HG03378 (cell line): ENCODE data around the gene KCNA2.

Experiments used
- ATAC-seq: cut with Tn5 transposase; IDR thresholded peaks from one replicate; pipeline ENCODE4 v1.9.1; 2021; ENCODE audit warnings: mild to moderate bottlenecking, moderate library complexity; ENCODE audit not compliant: unreplicated experiment

KCNA2 gene

DNA sequence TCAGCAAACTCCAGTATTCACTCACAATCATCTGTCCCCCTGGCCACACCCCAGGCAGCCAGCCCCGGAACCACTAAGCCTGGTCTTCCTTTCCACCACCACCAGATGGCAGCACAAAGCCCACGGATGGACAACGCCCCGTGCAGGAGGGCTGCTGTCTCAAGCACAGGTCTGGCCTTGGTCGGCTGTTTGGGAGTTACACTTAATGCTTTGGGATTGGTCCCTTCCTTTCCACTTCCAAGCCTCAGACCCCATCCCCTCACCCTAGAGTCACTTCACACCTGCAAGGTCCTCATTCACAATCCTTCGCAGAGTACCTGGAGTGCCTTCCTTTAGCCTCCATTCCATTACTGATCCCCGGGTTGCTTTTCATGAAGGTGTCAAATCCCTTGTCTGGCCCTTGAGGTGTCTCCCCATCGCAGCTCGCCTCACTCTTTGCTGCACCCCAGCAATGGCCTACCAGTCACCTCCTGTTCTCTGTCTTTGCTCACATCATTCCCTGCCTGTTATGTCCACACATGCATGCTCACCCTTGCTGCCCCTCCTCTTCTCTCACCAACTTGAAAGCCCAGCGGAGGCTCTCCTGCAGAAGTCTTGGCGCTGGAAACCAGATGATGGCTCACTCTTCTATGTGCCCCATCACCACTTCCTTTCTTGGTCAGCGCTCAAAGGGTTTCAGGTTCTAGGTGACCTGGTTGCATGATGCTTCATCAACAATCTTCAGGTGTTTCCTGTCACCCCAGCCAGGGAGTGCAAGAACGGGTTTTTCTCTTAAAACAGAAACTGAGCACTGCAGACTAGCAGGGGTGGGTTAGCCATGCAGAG lies 24.9 kb upstream of the KCNA2 start:
- ATAC-seq, result peak; percentile 40

DNA sequence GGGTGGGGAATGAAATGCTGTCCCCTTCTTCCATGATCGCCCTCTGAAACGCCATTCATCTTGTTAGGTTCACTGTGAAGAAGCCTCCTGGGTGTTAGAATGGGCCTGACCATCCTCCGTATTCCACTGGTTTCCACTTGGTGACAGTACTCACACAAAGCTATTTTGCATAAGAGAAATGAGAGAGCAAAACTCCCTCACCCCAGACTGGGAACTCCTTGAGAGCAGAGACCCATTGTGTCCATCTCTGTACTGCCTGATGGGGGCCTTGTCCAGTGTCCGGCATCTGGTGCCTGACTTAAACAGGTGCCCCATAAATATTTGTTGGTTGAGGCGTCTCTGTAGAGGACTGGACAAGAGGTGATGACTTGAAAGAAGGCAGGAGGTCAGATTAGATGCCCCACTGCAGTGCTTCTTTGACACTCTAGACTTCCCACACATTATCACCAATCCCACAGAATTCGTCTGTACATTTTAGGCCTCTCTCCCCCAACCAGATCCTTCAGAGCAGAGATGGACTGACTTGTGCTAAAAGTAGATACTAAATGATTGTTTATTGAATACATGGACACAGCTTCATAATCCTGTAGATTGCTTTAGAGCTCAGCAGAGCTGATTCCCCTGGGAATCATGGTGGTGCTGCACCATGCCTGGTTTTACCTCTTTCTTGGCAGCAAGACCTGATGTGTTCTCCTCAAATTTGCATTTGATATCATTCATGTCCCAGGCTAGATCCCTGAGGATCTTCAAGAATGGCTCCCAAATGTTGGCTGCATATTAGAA lies 22.4 kb upstream of the KCNA2 start:
- no peak for ATAC-seq

DNA sequence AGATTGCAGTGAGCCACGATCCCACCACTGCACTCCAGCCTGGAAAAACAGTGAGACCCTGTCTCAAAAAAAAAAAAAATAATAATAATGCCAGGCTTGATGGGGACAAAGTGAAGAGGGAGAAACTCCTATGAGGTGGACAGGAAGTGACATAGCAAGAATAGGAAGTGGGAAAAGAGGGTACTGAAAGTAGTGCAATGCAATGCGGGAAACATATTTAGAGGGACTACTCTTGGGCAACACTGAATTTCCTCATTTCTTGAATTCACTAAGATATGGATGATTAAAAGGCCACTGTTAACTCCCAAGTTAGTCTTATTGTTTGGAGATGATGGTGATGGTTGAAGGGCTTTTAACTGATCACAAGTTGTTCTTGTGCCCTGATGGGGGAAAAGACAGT lies 21.6 kb upstream of the KCNA2 start:
- no peak for ATAC-seq

DNA sequence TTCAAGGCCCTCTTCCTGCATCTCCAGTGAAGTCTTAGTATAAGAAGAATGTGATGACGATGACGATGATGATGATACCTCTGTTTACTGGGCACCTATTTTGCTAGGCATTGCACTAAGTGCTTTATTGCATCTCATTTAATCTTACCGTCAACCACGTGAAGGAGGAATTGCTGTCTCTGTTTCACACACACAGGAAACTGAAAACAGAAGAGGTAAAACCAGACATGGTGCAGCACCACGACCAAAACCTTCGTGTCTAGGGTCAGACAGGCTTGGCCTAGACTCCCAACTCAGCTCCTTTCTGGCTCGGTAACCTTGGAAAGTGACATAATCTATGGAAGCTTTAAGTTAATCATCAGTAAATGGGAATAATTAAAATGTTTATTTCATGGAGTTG lies 20.7 kb upstream of the KCNA2 start:
- no peak for ATAC-seq

DNA sequence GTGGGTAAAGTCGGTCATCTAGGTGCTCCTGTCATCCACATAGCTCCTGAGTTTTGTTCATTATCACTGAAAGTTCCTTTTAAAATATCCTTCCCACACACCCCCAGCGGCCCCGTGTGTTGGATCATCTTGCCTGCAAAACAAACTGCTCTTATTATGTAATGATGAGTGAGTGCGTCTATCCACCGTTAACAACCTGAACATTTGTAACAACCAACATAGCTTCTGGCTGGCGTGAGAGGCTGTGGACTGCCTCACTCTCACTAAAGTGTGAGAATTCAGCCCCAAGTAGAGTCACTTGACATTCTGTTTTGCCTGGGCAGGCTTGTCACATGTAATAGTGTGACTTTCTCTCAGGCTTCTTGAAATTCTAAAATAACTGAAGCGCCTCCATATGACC lies 14.5 kb upstream of the KCNA2 start:
- ATAC-seq, result no peak

DNA sequence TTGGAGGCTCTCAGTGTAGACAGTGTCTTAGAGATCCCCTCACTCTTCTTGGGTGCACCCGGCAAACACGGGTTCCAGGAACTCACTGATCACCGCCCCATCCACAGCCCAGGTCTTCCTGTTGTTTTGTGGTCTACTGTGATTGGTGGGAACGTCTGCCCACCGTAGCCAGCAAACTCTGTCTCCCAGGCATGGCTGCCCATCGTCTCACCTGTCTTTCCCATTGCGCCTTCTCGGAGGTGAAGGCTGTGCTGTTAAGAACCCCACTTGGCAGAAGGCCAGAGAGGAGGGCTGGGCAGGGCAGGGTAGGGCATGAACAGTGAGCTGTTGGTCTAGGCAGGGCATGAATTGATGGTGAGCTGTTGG lies 14.1 kb upstream of the KCNA2 start:
- ATAC-seq, result no peak

DNA sequence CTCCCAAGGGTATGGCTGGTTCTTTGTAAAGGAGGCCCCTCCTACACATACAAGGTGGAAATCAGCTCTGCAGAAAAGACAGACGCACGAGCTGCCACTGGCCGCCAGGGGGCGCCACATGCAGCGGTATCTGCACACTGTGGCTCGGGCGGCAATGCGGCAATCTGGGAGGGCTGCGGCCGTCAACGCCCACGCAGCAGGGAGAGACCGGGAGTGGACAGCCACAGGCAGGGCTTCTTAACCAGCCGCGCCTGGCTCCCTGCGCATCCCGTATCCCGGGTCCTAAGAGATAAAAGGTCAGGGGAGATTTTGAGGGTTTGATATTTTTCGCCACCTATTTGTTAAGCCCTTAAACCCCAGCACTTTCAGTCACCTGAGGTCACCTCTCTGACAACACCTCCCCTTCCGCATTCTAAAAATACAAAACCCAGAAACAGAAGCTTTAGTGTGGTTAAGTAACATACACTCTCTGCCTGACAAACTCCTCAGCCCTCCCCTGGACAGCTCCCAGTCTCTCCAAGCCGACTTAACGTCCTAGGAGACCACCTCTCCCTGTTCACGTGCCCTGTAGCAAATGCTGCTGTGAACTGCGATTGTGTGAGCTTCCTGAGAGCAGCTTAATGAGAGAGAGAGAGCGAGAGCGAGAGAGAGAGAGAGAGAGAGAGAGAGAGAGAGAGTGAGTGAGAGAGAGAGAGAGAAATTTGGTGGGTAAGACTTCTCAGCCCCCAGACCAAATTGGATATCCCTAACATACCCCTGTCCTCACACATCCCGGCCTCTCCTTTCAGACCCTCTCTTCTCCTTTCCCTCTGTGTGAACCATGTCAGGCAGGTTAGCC lies 13.5 kb upstream of the KCNA2 start:
- ATAC-seq, result peak; percentile 68

DNA sequence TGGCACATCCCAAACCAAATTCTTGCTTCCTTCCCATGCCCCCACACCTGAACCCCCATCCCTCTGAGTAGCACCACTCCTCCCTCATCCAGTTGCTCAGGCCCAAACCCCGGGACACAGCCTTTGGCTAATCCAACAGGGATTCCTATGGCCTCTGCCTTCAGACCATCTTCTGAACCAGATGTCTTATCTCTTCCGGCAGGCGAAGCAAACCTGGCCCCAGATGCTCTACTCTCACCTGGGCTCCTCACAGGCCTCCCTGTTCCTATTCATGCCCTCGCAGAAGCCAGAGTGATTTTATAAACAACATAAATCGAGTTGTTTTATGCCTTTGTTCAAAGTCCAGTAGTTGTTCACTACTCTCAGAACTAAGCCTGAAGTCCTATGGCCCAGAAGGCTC lies 12.5 kb upstream of the KCNA2 start:
- ATAC-seq, result no peak

DNA sequence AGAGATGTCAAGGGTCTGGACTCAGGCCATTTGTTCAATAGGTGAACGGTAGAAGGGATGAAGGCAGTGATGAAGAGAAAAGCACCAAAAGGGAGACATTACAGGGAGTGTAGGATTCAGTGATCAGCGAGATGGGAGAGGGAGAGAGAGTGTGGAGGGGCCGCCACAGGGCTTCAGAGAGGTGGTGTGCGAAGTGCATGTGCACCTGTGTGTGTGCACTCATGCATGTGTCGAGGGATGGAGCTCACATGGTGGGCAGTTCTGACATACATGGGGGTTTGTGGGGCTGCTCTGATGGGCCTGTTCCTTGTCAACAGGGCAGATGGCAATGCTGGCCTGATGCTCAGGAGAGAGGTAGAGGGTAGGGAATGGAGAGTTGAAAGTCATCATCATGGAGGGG lies 11.4 kb upstream of the KCNA2 start:
- no peak for ATAC-seq

DNA sequence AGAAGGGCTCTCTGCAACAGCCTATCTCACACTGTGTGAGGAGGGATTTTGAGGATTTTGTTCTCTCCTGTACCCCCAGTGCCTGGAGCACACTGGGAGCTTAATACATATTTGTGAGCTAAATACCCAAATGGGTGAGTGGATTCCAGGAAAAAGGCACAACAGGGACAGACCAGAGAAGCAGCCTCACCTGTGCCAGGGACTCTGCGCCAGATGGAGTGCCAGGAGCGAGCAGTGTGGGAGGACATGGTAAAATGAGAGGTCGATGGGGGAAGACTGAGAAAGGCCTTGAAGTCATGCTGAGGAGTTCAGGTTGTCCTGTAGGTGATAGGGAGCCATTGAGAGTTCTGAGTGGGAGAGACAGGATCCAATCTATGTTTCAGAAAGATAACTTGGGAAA lies 11.0 kb upstream of the KCNA2 start:
- no peak for ATAC-seq

DNA sequence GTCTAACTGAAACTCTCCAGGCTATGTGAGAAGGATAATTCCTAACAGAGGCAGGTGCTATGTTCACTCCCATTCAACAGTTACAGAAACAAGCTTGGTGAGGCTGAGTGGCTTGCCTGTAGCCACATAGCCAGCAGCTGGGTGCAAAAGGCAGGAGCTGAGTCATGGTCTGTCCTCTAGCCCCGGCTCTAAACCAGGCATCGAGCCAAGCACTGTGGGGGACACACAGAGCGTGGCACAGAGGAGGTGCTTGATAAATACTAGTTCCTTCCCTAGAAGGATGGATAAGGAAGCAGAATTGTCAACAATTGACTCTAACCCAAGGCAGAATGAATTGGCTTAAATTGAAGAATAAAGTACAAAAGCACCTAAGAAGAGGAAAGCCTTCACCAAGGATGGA lies 10.4 kb upstream of the KCNA2 start:
- no peak for ATAC-seq

DNA sequence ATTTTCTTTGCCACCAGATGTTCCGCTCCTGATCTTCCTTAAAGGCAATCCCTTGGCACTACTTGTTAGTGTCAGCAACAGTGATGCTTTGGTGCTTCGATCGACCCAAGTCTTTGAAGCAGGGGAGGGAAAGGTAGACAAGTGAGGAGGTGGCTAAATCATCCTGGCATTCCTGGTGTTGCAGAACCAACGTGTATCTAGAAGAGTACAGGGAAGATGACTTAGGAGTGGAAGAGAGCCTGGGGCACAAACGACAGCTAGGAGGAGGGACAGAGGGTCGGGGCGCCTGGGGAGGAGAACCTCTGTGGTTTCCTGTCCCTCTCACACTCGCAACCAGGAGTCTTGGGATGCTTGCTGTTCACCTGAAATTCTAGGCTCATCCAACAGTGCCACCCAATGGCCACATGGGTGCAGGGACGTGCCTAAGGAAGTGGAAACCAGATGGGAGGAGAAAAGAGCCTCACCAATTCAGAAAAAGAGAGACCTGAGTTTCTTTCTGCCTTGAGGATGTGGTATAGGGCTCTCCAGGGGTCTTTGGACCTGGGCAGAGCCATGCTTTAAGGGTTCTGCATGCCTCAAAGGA lies 9.5 kb upstream of the KCNA2 start:
- ATAC-seq, result no peak

DNA sequence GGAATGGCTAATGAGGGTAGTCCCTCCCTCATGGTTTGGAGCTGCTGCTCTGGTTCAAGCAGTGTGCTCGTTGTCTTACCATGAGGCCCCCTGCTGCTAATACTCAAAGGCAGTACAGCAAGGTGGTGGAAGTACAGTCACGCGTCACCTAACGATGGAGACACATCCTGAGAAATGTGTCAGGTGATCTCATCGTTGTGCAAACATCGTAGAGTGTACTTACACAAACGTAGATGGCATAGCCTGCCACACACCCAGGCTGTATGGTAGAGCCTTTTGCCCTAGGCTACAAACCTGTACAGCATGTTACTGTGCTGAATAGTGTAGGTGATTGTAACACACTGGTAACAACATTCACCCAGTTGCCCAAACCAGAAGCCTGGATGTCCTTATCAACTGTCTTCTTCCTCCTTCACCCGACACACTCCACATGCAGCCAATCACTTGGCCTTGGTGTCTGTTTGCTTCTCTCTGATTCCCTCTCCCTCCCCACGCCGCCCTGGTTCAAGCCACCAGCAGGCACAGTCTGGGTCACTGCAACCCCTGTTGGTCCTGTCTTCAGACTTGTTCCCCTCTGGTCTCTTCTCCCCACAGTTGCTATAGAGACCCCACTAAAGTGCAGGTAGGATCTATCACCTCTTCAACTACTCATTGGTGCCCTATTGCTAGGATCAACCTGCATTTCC lies 6.0 kb upstream of the KCNA2 start:
- no peak for ATAC-seq

DNA sequence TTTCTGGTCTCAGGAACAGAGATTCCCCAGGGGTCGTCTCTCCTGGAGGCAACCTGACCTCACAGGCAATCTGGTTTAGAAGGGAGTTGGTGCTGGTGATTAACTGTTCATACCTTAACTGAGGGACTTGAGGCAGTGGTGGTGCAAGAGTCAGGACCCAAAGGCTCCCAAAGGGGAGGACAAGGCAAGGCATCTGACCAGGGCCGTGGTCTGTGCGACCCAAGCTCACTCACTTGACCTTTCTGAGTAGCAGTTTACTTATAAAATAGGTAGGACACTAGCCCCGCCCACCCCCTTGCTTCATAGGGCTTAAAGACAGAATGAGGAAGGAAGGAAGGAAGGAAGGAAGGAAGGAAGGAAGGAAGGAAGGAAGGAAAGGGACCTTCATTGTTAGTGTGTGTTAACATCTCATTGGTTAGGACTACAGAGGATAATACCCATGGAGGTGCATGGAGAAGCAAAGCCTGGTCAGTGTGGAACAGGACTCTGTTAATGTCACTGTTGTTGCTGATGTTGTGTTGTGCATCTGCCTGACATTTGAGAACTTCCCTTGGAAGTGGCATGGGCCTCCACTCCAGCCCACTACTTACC lies 4.6 kb upstream of the KCNA2 start:
- ATAC-seq, result no peak

DNA sequence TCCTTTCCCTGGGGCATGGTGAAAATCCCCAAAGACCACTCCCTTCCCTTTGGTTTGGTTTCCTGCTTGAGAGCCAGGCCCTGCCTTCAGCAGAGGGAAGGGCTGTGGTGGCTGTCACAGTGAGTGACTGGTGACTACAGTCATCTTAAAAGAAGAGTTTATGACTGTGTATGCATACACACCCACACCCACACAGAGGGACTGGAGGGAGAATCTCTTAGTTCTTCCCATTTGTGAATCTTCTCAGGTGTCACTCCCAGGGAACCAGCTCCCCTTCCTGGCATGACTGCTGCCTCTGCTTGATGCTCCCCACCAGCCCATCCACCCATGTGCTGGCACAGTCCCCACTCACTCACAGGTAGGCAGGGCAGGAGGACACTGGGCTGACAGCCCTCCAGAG lies 3.9 kb upstream of the KCNA2 start:
- ATAC-seq, result no peak

DNA sequence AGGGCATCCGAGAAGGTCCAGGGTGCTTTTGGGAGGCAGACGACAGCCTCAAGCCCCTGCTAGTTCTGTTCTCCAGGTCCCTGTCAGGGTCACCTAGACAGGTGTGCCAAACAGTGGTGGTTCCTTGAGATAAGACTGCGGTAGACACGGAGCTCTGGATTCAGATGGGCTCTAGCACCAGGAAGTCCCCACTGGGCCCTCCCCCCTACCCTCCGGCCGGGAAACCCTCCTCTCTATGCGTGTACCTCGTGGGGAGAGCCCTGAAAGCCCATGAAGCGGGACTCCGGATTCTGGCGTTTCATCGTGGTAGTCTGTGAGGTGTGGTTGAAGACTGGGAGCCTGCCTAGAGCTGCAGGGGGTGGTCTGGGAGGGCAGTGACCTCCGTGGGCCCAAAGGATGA lies 2.1 kb upstream of the KCNA2 start:
- no peak for ATAC-seq

DNA sequence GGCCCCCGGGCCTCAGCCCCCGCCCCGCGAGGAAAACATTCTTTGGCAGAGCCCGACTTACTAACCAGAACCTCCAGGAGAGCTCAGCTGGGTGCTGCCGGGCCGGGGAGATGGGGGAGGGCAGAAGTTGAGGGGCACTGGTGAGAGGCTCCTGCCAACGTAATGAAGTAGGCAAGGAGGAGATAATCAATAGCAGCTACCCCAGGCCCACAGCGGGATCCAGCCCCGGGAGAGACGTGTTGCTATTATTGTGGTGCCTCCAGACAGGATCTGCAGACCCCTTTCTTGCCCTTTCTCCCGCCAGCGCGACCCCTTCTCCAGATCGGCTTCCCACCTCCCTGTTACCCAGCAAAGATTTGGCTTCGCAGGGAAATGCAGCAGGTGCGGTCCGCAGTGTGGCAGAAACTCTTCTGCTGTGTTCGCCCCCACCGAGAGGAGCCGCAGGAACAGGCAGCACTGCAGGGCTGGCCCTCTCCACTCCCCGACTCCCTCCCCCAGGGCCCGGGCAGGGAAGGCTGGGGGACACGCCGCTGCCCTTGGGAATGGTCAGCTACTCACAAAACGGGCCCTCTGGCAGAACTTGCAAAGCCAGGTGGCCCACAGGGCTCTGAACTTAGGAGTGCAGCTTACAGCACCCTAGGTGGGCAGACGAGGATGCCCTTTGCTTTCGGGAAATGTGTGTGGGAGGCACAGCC lies 1.5 kb upstream of the KCNA2 start:
- ATAC-seq, result no peak

DNA sequence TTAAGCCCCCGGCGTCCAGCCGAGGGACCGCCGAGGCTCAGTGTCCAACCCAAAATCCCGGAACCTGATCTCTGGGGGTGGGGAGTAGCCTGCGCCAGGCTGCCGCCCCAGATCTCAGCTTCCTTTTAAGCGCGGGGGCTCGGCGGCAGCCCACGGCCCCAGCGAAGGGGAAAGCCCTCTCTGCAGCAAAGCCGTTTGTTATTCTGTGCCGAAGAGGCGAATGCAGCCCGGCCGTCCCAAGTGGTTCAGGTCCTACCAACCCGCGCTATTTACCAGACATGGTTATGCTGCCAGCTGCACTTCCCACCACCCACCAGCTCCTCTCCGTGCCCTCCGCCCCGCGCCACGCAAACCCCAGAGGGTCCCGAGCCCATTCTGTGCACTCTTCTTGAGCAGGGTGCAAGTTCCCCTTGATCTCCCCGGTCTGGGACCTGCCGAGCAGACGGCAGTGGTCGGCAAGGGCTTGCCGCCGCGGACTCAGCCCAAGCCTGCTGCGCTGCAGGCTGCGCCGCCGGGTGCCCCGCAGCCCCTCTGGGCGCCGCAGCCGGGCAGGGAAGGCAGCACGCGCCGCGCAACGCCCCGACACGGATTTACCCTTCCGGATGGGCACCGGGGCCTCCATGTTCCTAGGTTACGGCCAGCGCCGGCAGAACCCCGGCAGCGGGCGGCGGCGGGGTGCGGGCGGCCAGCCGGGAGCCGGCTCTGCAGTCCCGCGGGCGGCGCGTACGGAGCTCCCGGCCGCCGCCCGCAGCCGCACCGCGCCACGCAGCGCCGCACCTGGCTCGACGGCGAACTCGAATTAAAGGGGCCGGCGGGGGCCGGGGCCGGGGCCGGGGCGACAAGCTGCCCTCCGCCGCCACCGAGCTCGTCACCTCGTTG lies 738 bp upstream of the KCNA2 start:
- ATAC-seq, result no peak

DNA sequence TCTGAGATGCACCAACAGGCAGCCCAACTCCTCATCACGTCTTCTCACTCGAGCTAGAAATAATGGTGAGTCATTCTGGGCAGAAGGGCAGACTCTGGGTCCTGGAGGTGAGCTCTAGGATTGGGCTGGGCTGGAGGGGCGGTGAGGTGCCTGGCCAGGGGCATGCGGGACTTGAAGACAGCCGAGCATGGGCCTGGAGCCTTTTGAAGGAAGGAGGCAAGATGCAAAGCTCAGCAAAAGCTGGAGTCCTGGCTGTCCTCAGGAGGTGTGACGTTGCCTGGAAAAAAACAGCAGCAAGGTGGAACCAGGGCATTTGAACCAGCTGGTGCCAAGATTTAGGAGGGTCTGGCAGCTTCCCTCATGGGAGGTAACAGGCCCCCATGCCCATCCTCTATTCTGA lies 712 bp downstream of the KCNA2 start:
- ATAC-seq, result no peak
